NCI-H524 treated with DMSO at 0.1 percent for 48 hours (cell line): ENCODE data around the gene TTC21B.
"Not testable (repeated sequence)": the region's sequence is repeated elsewhere in the genome, so short reads cannot be mapped to it uniquely, and the experiment has no call there.

ENCODE experiments used
- DNase-seq: peaks from one replicate; lab custom pipeline; 2025; lab: John Stamatoyannopoulos, UW

TTC21B gene

DNA sequence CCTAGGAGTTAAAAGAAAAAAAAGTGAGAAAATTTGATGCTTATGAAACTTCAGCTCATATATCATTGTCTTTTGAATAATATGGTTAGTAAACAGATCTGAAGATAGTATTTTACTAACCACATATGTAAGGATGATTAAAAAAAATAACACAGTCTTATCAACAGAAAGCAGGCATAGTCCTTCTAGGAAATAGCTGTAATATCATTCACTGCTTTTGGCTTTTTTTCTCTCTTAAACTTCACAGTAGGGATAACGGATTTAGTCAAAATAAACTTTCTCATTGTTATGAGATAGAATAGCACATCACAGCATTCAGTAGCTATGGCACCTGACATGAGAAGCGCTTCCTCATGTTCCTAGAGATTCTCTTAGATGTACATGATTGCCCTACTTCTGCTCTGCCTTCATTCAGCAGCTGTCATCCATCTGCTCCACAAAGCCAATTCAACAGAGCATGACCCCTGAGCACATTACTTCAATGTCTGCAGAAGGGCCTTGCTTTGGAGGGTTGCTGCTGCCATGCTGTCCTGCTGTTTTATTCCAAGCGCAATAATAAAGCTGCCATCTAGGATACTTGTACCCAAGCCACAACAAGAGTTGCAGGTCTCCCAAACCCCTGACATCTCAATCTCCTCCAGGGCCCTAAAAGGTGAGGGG is 67.0 kb downstream of the TTC21B start:
- DNase-seq = peak; percentile 80

DNA sequence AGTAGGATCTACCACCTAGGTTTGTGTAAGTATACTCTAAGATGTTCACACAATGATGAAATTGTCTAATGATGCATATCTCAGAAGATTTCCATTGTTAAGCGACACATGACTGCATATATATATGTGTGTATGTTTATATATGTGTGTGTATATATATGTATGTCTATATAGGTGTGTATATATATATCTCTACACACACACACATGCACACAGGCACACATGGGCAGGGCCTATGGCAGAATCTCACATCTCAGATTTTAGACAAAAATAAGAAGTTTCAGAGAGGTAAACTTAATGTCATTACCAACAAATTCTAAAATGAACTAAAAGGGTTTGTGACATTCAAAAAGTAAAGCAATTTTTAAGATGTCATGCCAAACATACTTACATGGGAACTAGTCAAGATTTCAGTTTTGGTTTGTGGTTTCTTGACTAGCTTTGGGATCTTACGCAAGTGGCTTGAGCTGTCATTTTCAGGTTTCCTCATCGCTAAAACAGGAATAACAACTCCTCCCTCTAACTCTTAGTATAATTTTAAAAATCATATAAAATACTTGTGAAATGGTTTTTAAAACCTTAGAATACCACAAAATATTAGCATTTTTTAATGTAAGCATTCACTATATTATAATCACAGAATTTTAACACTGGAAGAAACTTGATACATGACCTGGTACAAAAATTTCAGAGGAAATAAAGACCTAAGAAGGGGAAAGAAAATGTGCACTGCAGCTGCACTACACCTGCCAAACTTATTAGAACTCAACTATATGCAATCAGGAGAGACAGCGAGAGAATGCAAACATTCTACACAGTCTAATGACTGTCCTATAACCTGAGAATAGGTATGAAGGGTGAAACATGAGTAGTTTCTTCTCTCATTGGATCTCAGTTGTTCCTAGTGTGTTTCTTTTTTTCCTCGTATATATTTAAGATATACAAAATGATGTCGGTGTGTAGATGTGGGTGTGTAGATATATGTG is 75.7 kb downstream of the TTC21B start:
- DNase-seq = no peak

DNA sequence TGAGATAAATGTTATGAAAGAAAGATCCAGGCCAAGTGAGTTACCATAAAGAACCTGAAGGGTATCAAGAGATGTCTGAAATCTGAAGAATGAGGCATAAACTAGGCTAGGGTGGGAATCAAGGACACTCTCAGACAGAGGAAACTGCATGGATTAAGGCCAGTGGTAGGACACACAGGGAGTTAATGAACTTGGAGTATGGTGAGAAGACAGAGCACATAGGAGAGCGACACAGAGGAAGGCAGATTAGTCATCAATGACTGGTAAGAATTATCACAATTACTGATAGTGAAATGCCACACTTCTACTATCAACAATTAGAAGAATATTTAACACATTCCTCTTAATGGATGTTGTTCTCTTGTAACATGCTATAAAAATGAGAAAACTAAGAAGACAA is 76.9 kb downstream of the TTC21B start:
- no peak for DNase-seq

DNA sequence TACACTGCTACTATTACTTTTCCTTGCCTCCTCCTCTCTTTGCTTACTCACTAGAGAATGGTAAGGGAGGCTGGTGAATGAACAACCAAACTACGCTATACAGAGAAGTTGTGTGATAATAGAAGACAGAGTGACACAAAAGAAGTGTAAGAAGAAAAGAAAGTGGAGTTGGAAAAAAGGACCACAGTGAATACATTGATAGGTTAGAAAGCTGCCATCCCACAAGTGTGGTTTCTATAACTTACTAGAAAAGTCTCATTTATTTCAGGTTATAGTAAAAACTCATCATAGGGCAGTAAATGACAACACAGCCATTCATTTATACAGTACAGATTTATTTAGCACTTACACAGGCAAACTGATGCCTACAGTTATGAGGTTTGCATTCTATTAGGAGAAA is 77.3 kb downstream of the TTC21B start:
- no peak for DNase-seq

DNA sequence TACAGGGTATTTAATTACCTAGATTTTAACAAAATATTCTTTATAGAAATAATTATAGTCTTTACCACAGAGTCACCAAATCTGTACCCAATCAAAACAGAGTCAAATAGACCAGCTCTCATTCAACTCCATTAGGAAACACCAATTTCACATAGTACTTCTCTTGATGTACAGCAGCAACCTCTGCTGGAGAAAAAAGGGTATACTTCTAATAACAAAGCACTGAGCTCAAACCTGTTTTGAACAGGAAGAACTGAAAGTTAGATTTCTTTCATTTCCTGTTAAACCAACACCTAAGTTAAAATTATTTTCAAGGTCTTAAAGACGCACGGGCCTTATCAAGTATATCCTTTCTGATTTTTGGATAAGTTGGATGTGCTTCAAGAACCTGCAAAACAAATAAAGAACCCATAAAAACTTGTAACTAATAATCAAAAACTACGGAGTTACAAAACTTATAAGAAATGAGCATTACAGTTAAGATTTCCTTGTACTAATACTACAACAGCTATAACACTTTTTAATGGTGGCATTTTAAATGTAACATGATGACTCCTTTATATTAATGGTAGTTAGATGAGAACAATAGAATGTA is 79.0 kb downstream of the TTC21B start:
- DNase-seq = peak; percentile 24

DNA sequence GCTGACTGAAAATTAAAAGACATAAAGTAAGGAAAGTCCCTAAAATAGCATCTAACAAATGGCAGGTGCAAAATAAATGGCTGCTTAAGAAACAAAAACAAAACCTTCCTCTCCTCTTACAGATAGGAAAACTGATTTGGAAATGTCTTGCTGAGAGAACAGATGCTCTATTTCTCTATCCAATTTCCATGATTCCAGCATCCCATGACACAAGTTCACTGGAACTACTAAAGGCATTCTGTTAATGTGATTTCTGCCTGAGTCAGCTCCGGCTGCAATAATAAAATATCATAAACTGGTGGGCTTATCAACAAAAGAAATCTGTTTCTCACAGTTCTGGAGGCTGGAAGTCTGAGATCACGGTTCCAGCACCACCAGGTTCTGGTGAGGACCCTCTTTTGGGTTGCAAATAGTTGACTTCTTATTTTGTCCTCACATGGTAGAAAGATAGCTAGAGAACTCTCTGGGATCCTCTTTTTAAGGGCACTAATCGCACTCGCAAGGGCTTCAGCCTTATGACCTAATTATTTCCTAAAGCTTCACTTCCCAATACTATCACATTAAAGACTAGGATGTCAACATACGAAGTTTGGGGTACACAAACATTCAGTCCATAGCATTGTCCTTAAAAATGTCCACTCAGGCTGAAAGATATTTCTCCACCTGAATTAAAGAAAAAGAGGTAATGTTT is 81.3 kb downstream of the TTC21B start:
- DNase-seq = no peak

DNA sequence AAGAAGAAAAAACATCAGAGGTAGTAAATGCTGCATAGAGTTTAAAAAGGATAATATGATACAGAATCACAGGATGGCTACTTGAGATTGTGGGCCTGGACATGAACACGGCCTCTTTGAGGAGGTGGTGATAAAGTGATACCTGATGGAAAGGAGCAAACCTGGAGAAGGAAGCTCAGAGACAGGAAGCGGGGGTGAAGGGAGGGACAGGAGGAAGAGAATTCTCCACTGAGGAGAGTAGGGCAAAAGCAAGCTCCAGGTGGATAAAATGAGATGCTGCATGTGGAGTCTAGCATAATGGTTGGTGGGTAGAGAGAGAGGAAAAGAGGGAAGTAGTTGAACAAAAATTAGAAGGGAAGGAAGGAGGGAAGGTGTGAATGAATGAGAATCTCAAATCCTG is 82.6 kb downstream of the TTC21B start:
- DNase-seq = no peak

DNA sequence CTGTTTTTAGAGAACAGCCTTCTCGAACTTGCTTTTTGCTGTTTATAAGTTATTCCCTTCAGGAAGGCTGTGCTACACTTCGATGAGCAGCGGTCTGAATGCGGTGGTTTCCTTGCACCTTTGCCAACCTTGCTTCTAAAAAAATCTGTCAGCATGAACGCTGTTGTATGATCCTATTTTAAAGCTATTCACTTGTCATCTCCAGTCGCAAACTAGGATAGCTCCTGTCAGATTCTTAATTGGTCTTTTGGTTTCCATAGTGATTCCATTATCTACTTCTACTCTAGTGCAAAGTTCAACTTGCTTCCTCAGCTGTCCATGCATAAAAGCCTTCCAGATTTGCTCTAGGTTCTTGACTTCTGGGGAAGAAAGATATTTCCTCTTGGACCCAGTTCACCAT is 83.2 kb downstream of the TTC21B start:
- no peak for DNase-seq

DNA sequence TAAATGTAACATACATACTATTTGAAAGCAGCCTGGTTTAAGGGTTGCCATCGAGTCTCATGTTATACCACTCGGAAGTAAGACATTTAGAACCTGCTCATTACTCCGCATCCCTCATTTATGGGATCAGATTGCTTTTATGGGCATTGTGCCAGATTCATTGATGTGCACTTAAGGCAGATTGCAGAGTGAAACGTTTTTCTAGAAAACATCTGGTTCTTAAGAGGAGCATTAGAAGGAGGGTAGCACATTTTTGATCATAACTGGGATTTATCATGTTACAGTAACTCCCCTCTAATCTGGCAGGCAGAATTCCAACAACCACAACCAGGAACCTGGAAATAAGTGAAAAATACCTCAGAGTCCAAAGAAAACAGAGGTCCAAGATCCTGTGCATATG is 85.4 kb downstream of the TTC21B start:
- DNase-seq = peak; percentile 86

DNA sequence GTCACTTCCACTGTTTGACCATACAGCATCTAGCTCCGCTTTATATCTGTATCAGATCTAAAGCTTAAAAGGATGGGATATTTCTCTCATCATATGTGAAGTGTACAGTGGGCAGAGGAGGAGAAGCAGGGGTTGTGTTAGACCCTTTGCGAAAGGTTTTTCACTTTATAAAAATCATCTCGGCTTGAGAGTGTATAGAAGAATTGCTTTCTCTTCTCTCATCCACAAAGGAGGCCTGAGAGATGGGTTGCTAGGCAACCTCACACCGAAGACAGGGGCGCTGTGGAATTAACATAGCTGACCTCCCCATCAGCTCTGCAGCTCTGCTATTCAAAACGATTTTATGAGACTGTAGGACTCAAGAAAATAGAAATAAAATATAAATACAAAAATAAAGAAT is 89.3 kb downstream of the TTC21B start:
- DNase-seq = no peak

DNA sequence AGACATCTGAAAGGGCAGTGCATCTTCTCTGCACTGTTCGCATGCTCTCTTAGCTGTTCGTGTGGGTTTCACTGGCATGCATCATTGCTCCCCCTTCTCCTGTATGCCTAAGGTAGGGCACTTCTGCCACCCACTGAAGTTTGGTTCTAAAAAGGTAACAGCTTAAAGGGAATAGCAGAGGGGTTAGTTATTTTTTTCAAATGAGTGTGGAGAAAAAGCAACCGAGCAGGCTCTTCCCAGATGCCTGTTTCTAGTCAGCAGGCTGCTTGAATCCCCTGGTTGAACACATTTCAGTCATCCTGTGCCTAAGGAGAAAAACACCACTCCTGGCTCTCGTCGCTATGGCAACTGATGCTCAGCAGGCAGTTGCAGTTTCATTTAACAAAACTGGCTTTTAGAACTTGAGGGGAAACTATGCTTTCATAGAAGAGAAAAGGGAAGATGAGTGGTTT is 89.7 kb downstream of the TTC21B start:
- DNase-seq = no peak

DNA sequence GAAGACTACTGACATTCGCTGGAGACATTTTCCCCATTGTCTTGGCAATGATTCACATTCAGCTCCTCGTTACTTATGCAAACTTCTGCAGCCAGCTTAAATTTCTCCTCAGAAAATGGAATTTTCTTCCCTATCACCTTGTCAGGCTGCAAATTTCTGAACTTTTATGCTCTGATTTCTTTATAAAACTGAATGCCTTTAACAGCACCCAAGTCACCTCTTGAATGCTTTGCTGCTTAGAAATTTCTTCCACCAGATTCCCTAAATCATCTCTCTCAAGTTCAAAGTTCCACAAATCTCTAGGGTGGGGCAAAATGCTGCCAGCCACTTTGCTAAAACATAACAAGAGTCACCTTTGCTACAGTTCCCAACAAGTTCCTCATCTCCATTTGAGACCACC is 92.5 kb downstream of the TTC21B start:
- not testable (repeated sequence) for DNase-seq

DNA sequence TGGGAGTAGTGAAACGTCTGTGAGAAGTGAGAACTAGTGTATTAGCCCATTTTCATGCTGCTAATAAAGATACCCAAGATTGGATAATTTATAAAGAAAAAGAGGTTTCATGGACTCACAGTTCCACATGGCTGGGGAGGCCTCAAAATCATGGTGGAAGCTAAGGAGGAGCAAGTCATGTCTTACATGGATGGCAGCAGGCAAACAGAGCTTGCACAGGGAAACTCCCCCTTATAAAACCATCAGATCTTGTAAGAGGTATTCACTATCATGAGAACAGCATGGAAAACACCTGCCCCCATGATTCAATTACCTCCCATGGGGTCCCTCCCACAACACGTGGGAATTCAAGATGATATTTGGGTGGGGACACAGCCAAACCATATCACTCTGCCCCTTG is 93.9 kb downstream of the TTC21B start:
- not testable (repeated sequence) for DNase-seq

DNA sequence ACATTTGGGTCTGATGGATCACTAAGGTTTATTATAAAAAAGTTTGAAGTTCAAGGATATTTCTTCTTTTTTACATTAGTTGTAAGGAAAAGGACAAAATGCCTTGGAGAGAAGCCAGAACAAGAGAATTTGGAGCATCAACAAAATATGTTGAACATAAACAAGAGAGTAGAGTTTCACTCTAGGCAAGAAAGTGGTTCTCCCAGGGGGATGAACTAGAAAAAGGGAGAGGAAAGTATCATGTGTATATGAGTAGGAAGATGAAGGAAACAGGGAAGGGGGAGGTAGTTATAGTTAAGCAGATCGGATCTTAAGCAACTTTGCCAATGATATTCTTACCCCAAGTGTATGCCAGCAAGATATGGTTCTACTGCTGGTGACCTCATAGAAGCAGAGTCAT is 95.7 kb downstream of the TTC21B start:
- DNase-seq = no peak

DNA sequence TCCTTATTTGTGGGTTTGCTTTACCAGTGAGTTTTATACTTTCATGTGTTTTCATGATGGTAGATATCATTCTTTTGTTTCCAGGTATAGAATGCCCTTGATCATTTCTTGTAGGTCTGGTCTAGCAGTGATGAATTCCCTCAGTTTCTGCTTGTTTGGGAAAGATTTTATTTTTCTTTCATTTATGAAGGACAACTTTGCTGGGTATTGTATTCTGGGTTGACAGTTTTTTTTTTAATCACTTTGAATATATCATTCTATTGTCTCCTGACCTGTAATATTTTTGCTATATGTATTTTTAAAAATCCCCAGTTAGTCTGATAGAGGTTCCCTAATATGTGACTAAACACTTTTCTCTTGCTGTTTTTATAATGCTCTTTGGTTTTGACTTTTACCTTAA is 101.2 kb downstream of the TTC21B start:
- DNase-seq = no peak

DNA sequence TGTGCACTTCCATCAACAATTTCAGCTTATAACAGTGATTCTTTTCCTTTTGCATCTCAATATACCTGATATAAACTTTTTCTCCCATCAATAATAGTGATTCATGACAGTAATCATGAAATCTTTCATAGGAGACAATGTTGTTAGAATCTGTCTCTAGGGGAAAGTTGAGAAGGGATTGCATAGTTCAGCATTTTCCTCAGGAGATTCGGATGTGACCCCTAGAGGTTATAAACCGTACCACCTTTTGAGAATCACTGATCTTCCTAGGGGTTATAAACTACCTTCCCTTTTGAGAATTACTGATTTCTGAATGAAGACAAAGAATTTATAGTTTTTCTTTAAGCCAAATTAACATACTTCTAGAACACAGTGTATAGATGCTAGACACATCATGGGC is 106.6 kb downstream of the TTC21B start:
- DNase-seq = no peak

DNA sequence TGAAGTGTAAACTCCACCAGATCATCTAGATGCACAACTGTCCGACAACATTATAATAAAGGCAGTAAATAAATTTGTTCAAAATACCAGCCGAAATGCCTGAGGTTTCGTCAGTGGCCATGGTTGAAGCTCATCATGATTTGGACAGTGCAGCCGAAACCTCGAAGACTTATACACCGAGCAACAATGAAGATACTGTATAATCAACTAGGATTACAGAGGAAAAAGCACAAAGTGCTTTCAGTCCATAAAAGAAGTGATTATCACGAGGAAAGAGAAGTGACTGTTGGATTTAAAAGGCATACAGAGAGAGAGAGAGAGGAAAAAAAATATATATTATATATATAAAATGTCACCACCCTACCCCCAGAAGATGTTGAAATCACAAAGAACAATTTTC is 107.5 kb downstream of the TTC21B start:
- no peak for DNase-seq

DNA sequence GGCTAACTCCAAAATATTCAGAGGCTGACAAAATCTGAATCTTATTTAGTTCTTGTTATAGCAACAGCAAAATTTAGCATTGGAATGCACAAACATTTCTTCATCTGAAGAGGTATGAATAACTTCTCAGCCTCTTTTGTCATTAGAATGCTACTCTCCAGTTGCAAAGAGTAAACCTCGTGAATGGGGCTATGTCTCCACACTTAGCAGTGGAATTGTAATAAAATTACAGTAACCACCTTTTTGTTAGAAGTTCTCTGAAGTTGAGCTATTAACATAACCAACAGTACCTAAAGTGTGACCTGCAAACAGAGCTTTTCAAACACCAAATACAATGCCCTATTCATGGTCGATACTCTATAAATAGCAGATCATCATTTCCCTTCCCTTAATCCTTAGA is 109.4 kb downstream of the TTC21B start:
- no peak for DNase-seq

DNA sequence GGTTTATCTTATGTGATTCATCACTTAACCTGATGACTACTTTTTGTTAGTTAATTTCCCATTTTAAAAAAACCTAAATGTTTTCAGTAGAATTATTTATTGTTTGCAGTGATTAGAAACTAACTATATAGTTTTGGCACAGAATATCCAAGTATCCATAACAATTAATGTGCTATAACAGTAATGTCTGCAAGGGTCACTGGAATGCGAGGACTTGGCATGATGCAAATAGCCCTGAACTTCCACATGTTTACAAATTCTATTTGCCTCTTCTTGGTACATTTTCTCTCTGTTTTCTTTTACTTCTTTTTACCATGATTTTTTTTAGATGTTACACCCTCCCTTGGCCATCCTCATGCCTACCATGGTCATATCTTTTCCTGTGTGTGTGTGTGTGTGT is 110.2 kb downstream of the TTC21B start:
- DNase-seq = no peak

DNA sequence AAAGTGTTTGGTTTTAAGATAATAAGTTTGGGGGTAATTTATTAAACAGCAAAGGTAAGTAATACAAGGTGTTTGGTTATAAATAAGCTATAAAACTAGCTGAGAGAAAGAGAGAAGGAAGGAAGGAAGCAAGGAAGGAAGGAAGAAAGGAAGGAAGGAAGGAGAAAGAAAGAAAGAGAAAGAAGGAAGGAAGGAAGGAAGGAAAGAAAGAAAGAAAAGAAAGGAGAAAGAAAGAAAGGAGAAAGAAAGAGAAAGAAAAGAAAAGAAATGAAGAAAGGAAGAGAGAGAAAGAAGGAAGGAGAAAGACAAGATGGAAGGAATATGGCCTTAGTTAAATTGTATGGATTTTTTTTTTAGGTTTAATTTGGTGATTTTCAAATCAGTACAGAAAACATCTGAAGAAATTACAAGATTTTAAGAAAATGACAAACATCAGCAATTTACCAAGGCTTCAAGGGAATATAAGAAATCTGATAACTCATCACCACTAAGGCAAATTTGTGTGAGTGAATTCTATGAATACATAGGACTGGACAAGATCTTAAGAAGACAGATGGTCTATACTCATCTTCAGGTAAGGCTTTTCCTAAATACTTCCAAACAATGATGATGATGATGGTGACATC is 113.1 kb downstream of the TTC21B start:
- DNase-seq = no peak

DNA sequence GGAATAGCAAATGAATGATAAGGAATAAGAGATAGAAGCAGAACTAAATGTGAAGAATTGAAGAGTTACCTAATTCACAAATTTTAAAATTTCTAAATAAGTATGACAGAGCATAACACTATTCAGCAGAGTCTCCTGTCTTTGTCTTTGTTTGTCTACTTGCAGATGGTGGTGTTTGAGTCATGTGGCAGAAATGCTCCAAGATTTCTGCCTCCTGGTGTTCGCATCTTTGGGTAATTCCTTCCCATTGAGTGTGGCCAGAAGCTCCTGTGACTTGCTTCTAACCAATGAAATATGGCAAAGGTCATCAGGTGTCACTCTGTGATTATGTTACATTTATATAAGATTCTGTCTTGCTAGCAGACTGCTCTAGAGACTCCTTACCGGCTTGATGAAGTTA is 114.0 kb downstream of the TTC21B start:
- no peak for DNase-seq

DNA sequence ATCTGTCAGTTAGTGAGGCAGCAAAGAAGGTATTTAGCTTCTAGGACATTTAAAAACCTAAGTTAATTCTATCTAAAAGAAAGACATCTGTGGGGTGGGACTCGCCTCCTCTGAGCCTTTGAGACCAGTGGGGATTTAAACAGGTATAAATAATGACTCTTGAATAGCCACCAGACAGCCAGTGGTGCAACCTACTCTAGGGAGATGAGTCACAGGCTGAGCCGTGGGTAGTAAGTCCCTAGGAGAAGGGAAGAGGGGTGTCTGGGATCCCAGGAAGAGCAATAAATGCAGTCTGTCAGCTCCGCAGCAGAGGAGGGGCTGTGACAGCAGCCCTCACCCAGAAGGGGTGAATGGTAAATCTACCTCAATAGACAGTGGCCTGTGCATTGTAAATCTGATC is 116.5 kb downstream of the TTC21B start:
- DNase-seq = no peak
